HG03521 (cell line): ENCODE measurements around the gene AHI1.

ENCODE experiments used
- ATAC-seq: cut with Tn5 transposase; IDR thresholded peaks from one replicate; pipeline ENCODE4 v1.9.1; 2021; ENCODE audit warnings: mild to moderate bottlenecking, moderate library complexity; ENCODE audit not compliant: unreplicated experiment

The AHI1 gene

GRCh38 chr6:135334169-135334568 is 163.4 kb downstream of the AHI1 start:
- ATAC-seq, result no peak

- ATAC-seq, result no peak
These were observed 166.5 kb downstream of the AHI1 start for GRCh38 chr6:135331002-135331401.

GRCh38 chr6:135329851-135330803 is 167.4 kb downstream of the AHI1 start:
- peak; percentile 92 for ATAC-seq

GRCh38 chr6:135328136-135328535 is 169.4 kb downstream of the AHI1 start:
- ATAC-seq, result no peak

- ATAC-seq, result no peak
These were observed 171.7 kb downstream of the AHI1 start for GRCh38 chr6:135325624-135326424.

GRCh38 chr6:135324531-135324930 is 173.0 kb downstream of the AHI1 start:
- no peak for ATAC-seq

GRCh38 chr6:135323979-135324378 is 173.6 kb downstream of the AHI1 start:
- ATAC-seq, result no peak

GRCh38 chr6:135323202-135323668 is 174.3 kb downstream of the AHI1 start:
- ATAC-seq, result peak; percentile 96

GRCh38 chr6:135322427-135323201 is 174.9 kb downstream of the AHI1 start:
- peak; percentile 60 for ATAC-seq

GRCh38 chr6:135320721-135321621 is 176.6 kb downstream of the AHI1 start:
- no peak for ATAC-seq

- ATAC-seq, result no peak
These were observed 177.7 kb downstream of the AHI1 start for GRCh38 chr6:135319819-135320218.

GRCh38 chr6:135318738-135319469 is 178.6 kb downstream of the AHI1 start:
- ATAC-seq, result no peak

- no peak for ATAC-seq
These were observed 183.0 kb downstream of the AHI1 start for GRCh38 chr6:135314543-135314942.

GRCh38 chr6:135311446-135312200 is 185.9 kb downstream of the AHI1 start:
- no peak for ATAC-seq

- no peak for ATAC-seq
These were observed 187.2 kb downstream of the AHI1 start for GRCh38 chr6:135310291-135310690.

GRCh38 chr6:135306740-135307420 is 190.7 kb downstream of the AHI1 start:
- ATAC-seq, result no peak

GRCh38 chr6:135306166-135306565 is 191.4 kb downstream of the AHI1 start:
- ATAC-seq, result no peak

GRCh38 chr6:135305684-135306083 is 191.9 kb downstream of the AHI1 start:
- ATAC-seq, result no peak
